Neural progenitor cell (in vitro differentiated cells): ENCODE data around the gene SLAMF8. TPM values are rescaled to one million over a fixed set of nuclear protein-coding genes. Genes with fewer than 3 reads are reported as not detected.

Experiments used
- DNase-seq: peaks from one replicate; pipeline ENCODE4 v3.0.0-alpha.2; 2016; ENCODE audit warnings: low spot score
- H2AFZ ChIP-seq: fragments of 200-600 bp; sonication (generic); replicated peaks from 2 replicates; pipeline ENCODE4 v1.6.1; 2016; ENCODE audit warnings: antibody characterized with exemption
- H3F3A ChIP-seq: fragments of 200-600 bp; sonication (generic); 2 replicates; pipeline ENCODE4 v1.6.1; 2016; ENCODE audit warnings: antibody characterized with exemption, low read depth
- H3K27ac ChIP-seq: fragments of 200-600 bp; sonication (generic); 2 replicates; pipeline ENCODE4 v1.5.1; 2016; ENCODE audit warnings: mild to moderate bottlenecking
- H3K27me3 ChIP-seq: fragments of 200-600 bp; sonication (generic); 2 replicates; pipeline ENCODE4 v1.6.1; 2016; ENCODE audit warnings: mild to moderate bottlenecking, moderate library complexity
- H3K36me3 ChIP-seq: fragments of 200-600 bp; sonication (generic); 2 replicates; pipeline ENCODE4 v1.5.1; 2016
- H3K4me1 ChIP-seq: fragments of 200-600 bp; sonication (generic); 2 replicates; pipeline ENCODE4 v1.6.1; 2016; ENCODE audit warnings: mixed run types
- H3K4me2 ChIP-seq: fragments of 200-600 bp; sonication (generic); 2 replicates; pipeline ENCODE4 v1.6.1; 2016
- H3K4me3 ChIP-seq: fragments of 200-600 bp; sonication (generic); 2 replicates; pipeline ENCODE4 v1.5.1; 2016
- H3K79me2 ChIP-seq: fragments of 200-600 bp; sonication (generic); 2 replicates; pipeline ENCODE4 v1.6.1; 2016; ENCODE audit warnings: low read depth
- H3K9ac ChIP-seq: fragments of 200-600 bp; sonication (generic); 2 replicates; pipeline ENCODE4 v1.6.1; 2016
- H3K9me3 ChIP-seq: fragments of 200-600 bp; sonication (generic); 2 replicates; pipeline ENCODE4 v1.5.1; 2016; ENCODE audit warnings: low read depth
- H4K20me1 ChIP-seq: fragments of 200-600 bp; sonication (generic); 2 replicates; pipeline ENCODE4 v1.6.1; 2016; ENCODE audit warnings: low read depth
- H3K27ac Mint-ChIP-seq: 3 replicates; pipeline ENCODE4 v1.8.0; 2021; ENCODE audit warnings: mixed read lengths
- H3K27me3 Mint-ChIP-seq: 2 replicates; pipeline ENCODE4 v1.8.0; 2022; ENCODE audit warnings: low read depth, mild to moderate bottlenecking, inconsistent platforms, moderate library complexity, mixed read lengths; ENCODE audit not compliant: insufficient read depth
- H3K36me3 Mint-ChIP-seq: 3 replicates; pipeline ENCODE4 v1.8.0; 2021; ENCODE audit warnings: mixed read lengths
- H3K4me1 Mint-ChIP-seq: 3 replicates; pipeline ENCODE4 v1.8.0; 2021; ENCODE audit warnings: mixed read lengths
- H3K4me3 Mint-ChIP-seq: 3 replicates; pipeline ENCODE4 v1.8.0; 2021; ENCODE audit warnings: mild to moderate bottlenecking, moderate library complexity, mixed read lengths
- H3K9me3 Mint-ChIP-seq: 3 replicates; pipeline ENCODE4 v1.8.0; 2020; ENCODE audit warnings: mixed read lengths
- CTCF ChIP-seq: fragments of 200-600 bp; sonication (generic); IDR thresholded peaks from 2 replicates; pipeline ENCODE4 v1.5.1; 2017; ENCODE audit warnings: antibody characterized with exemption, mild to moderate bottlenecking
- EZH2 ChIP-seq: fragments of 200-600 bp; sonication (generic); IDR thresholded peaks from 2 replicates; pipeline ENCODE4 v1.6.1; 2017; ENCODE audit warnings: antibody characterized with exemption, mild to moderate bottlenecking, moderate library complexity
- EZH2phosphoT487 ChIP-seq: fragments of 200-600 bp; sonication (generic); IDR thresholded peaks from 2 replicates; pipeline ENCODE4 v1.6.1; 2017; ENCODE audit warnings: antibody characterized with exemption
- total RNA-seq: library from RNA; depleted of rRNA; stranded (reverse); fragments of >200 nt; gene quantifications from 2 replicates; pipeline ENCODE4 v1.2.3, GENCODE V29; 2015; ENCODE audit warnings: low replicate concordance

Gene SLAMF8
- total RNA-seq, 1 donor from 2014 or later = not detected

GRCh38 chr1:159869173-159869572 is 42.5 kb downstream of the SLAMF8 start:
- Histone ChIP-seq H3K4me2 (no peak overlapping the region), H3K27ac (no peak overlapping the region), H4K20me1 (no peaks in the 10 kb centered on the region), H3F3A (no peaks in the 10 kb centered on the region), H3K36me3 (no peaks in the 10 kb centered on the region), H3K79me2 (no peaks in the 10 kb centered on the region), H3K9me3 (no peaks in the 10 kb centered on the region), H3K9ac (no peak overlapping the region), H3K27me3 (no peaks in the 10 kb centered on the region), H3K4me3 (no peak overlapping the region), H2AFZ (no peak overlapping the region), H3K4me1 (peaks cover 14% of the 10 kb centered on the region)
- DNase-seq = no peak
- Mint-ChIP-seq H3K27ac (peak overlapping the region; percentile 69), H3K27me3 (peaks cover 8% of the 10 kb centered on the region), H3K36me3 (no peaks in the 10 kb centered on the region), H3K9me3 (peaks cover 1% of the 10 kb centered on the region), H3K4me1 (peaks cover 14% of the 10 kb centered on the region), H3K4me3 (no peak overlapping the region)
- TF ChIP-seq EZH2phosphoT487 (no peak), EZH2 (no peak), CTCF (no peak)

GRCh38 chr1:159869607-159870006 is 42.9 kb downstream of the SLAMF8 start:
- Histone ChIP-seq H3K9ac (no peak overlapping the region), H3K9me3 (no peaks in the 10 kb centered on the region), H3K36me3 (no peaks in the 10 kb centered on the region), H3K4me1 (peaks cover 14% of the 10 kb centered on the region), H4K20me1 (no peaks in the 10 kb centered on the region), H3K4me3 (no peak overlapping the region), H2AFZ (no peak overlapping the region), H3K27me3 (no peaks in the 10 kb centered on the region), H3F3A (no peaks in the 10 kb centered on the region), H3K79me2 (no peaks in the 10 kb centered on the region), H3K27ac (no peak overlapping the region), H3K4me2 (no peak overlapping the region)
- no peak overlapping the region for H3K4me3 Mint-ChIP-seq
- TF ChIP-seq CTCF = no peak
- no peak for TF ChIP-seq EZH2
- no peak for TF ChIP-seq EZH2phosphoT487
- H3K27me3 Mint-ChIP-seq = peaks cover 9% of the 10 kb centered on the region
- DNase-seq = no peak
- peak overlapping the region; percentile 80 for H3K27ac Mint-ChIP-seq
- no peaks in the 10 kb centered on the region for H3K9me3 Mint-ChIP-seq
- peaks cover 14% of the 10 kb centered on the region for H3K4me1 Mint-ChIP-seq
- H3K36me3 Mint-ChIP-seq = no peaks in the 10 kb centered on the region

GRCh38 chr1:159870704-159871103 is 44.0 kb downstream of the SLAMF8 start:
- Histone ChIP-seq H3F3A (no peaks in the 10 kb centered on the region), H3K9ac (no peak overlapping the region), H3K9me3 (no peaks in the 10 kb centered on the region), H4K20me1 (no peaks in the 10 kb centered on the region), H3K36me3 (no peaks in the 10 kb centered on the region), H3K79me2 (no peaks in the 10 kb centered on the region), H3K27me3 (no peaks in the 10 kb centered on the region), H2AFZ (no peak overlapping the region), H3K4me3 (no peak overlapping the region), H3K4me1 (peaks cover 5% of the 10 kb centered on the region), H3K4me2 (no peak overlapping the region), H3K27ac (no peak overlapping the region)
- Mint-ChIP-seq H3K27ac (no peak overlapping the region), H3K36me3 (no peaks in the 10 kb centered on the region), H3K27me3 (peaks cover 7% of the 10 kb centered on the region), H3K4me3 (no peak overlapping the region), H3K4me1 (peaks cover 14% of the 10 kb centered on the region), H3K9me3 (no peaks in the 10 kb centered on the region)
- no peak for TF ChIP-seq EZH2
- TF ChIP-seq EZH2phosphoT487 = no peak
- no peak for TF ChIP-seq CTCF
- DNase-seq = no peak
